ENCODE results near the gene SGSH. TPM values are rescaled to one million over a fixed set of nuclear protein-coding genes. Genes with fewer than 3 reads are reported as not detected.

Gene SGSH
- total RNA-seq, 6 experiments from 2014 or later = 41.2 to 52.6 (median 47.5) TPM

GRCh38 chr17:80227666-80228065 is 7.5 kb upstream of the SGSH start:
- peaks cover 27% of the 10 kb centered on the region for H3K36me3 Mint-ChIP-seq (ENCODE audit: low read depth)
- H3K27ac Mint-ChIP-seq = no peak overlapping the region
- no peak for DNase-seq
- TF ChIP-seq CTCF (IDR thresholded peaks at IDR 0.05) = no peak
- H3K9me3 Mint-ChIP-seq = peaks cover 12% of the 10 kb centered on the region
- no peaks in the 10 kb centered on the region; the same call in none of the 2 replicates for H3K27me3 Mint-ChIP-seq (ENCODE audit: insufficient read depth)
- no peaks in the 10 kb centered on the region for H3K4me1 Mint-ChIP-seq (ENCODE audit: low read depth)
- no peak overlapping the region for H3K4me3 Mint-ChIP-seq

GRCh38 chr17:80227156-80227555 is 7.0 kb upstream of the SGSH start:
- peaks cover 22% of the 10 kb centered on the region for H3K36me3 Mint-ChIP-seq (ENCODE audit: low read depth)
- H3K4me3 Mint-ChIP-seq = no peak overlapping the region
- no peak overlapping the region for H3K27ac Mint-ChIP-seq
- TF ChIP-seq CTCF (IDR thresholded peaks at IDR 0.05) = no peak
- no peaks in the 10 kb centered on the region; the same call in none of the 2 replicates for H3K27me3 Mint-ChIP-seq (ENCODE audit: insufficient read depth)
- H3K4me1 Mint-ChIP-seq (ENCODE audit: low read depth) = no peaks in the 10 kb centered on the region
- no peak for DNase-seq
- H3K9me3 Mint-ChIP-seq = peaks cover 7% of the 10 kb centered on the region; the same call in 1 of the 2 replicates

- no peak for TF ChIP-seq CTCF (IDR thresholded peaks at IDR 0.05)
- no peak overlapping the region for H3K4me3 Mint-ChIP-seq
- no peaks in the 10 kb centered on the region for H3K4me1 Mint-ChIP-seq (ENCODE audit: low read depth)
- no peaks in the 10 kb centered on the region; the same call in none of the 2 replicates for H3K27me3 Mint-ChIP-seq (ENCODE audit: insufficient read depth)
- H3K27ac Mint-ChIP-seq = no peak overlapping the region
- DNase-seq = no peak
- no peaks in the 10 kb centered on the region for H3K9me3 Mint-ChIP-seq
- H3K36me3 Mint-ChIP-seq (ENCODE audit: low read depth) = peaks cover 4% of the 10 kb centered on the region; the same call in 1 of the 2 replicates
Measured at GRCh38 chr17:80225230-80225629, 5.1 kb upstream of the SGSH start.

- H3K4me1 Mint-ChIP-seq (ENCODE audit: low read depth) = no peaks in the 10 kb centered on the region
- H3K27me3 Mint-ChIP-seq (ENCODE audit: insufficient read depth) = no peaks in the 10 kb centered on the region; the same call in none of the 2 replicates
- H3K9me3 Mint-ChIP-seq = no peaks in the 10 kb centered on the region
- H3K27ac Mint-ChIP-seq = no peak overlapping the region
- H3K36me3 Mint-ChIP-seq (ENCODE audit: low read depth) = no peaks in the 10 kb centered on the region; the same call in 1 of the 2 replicates
- no peak for TF ChIP-seq CTCF (IDR thresholded peaks at IDR 0.05)
- no peak for DNase-seq
- no peak overlapping the region for H3K4me3 Mint-ChIP-seq
Measured at GRCh38 chr17:80224683-80225082, 4.5 kb upstream of the SGSH start.

- Mint-ChIP-seq H3K9me3 (no peaks in the 10 kb centered on the region), H3K27me3 (ENCODE audit: insufficient read depth) (no peaks in the 10 kb centered on the region; the same call in none of the 2 replicates), H3K4me3 (no peak overlapping the region), H3K36me3 (ENCODE audit: low read depth) (no peaks in the 10 kb centered on the region; the same call in 1 of the 2 replicates), H3K4me1 (ENCODE audit: low read depth) (peaks cover 6% of the 10 kb centered on the region), H3K27ac (no peak overlapping the region)
- TF ChIP-seq CTCF (IDR thresholded peaks at IDR 0.05) = no peak
- no peak for DNase-seq
Measured at GRCh38 chr17:80223838-80224497, 3.8 kb upstream of the SGSH start.
